GM18511 (cell line): ENCODE results near the gene KCNAB2.

Experiments used
- ATAC-seq: cut with Tn5 transposase; IDR thresholded peaks from one replicate; pipeline ENCODE4 v1.9.1; 2021; ENCODE audit warnings: mild to moderate bottlenecking, moderate library complexity; ENCODE audit not compliant: unreplicated experiment

KCNAB2 gene

GRCh38 chr1:6077506-6077905 is 31.8 kb downstream of the KCNAB2 start:
- no peak for ATAC-seq

- ATAC-seq, result no peak
These were observed 32.2 kb downstream of the KCNAB2 start for GRCh38 chr1:6077919-6078318.

- no peak for ATAC-seq
These were observed 34.8 kb downstream of the KCNAB2 start for GRCh38 chr1:6080469-6080868.

GRCh38 chr1:6081901-6082300 is 36.2 kb downstream of the KCNAB2 start:
- ATAC-seq, result no peak

GRCh38 chr1:6082430-6082971 is 36.8 kb downstream of the KCNAB2 start:
- ATAC-seq, result no peak

- ATAC-seq, result no peak
These were observed 37.7 kb downstream of the KCNAB2 start for GRCh38 chr1:6083385-6083784.

GRCh38 chr1:6083801-6084446 is 38.2 kb downstream of the KCNAB2 start:
- ATAC-seq, result no peak

GRCh38 chr1:6084781-6085495 is 39.2 kb downstream of the KCNAB2 start:
- no peak for ATAC-seq

GRCh38 chr1:6085666-6086065 is 40.0 kb downstream of the KCNAB2 start:
- no peak for ATAC-seq

- ATAC-seq, result no peak
These were observed 40.7 kb downstream of the KCNAB2 start for GRCh38 chr1:6086358-6086757.

GRCh38 chr1:6086762-6087376 is 41.2 kb downstream of the KCNAB2 start:
- ATAC-seq, result no peak

GRCh38 chr1:6087377-6087772 is 41.7 kb downstream of the KCNAB2 start:
- no peak for ATAC-seq

GRCh38 chr1:6087958-6088357 is 42.3 kb downstream of the KCNAB2 start:
- ATAC-seq, result no peak

- ATAC-seq, result no peak
These were observed 43.3 kb downstream of the KCNAB2 start for GRCh38 chr1:6088956-6089355.

- no peak for ATAC-seq
These were observed 44.6 kb downstream of the KCNAB2 start for GRCh38 chr1:6090288-6090687.

- no peak for ATAC-seq
These were observed 45.5 kb downstream of the KCNAB2 start for GRCh38 chr1:6090996-6091822.

- no peak for ATAC-seq
These were observed 46.1 kb downstream of the KCNAB2 start for GRCh38 chr1:6091823-6092109.

GRCh38 chr1:6092211-6092610 is 46.5 kb downstream of the KCNAB2 start:
- no peak for ATAC-seq

GRCh38 chr1:6093071-6093470 is 47.4 kb downstream of the KCNAB2 start:
- ATAC-seq, result no peak

GRCh38 chr1:6093611-6094010 is 47.9 kb downstream of the KCNAB2 start:
- ATAC-seq, result no peak

GRCh38 chr1:6094246-6094645 is 48.6 kb downstream of the KCNAB2 start:
- ATAC-seq, result no peak
